ENCODE measurements around the gene CDH15. TPM values are rescaled to one million over a fixed set of nuclear protein-coding genes. Genes with fewer than 3 reads are reported as not detected.

CDH15 gene
- polyA plus RNA-seq, 3 donors from 2014 or later, result not detected

DNA sequence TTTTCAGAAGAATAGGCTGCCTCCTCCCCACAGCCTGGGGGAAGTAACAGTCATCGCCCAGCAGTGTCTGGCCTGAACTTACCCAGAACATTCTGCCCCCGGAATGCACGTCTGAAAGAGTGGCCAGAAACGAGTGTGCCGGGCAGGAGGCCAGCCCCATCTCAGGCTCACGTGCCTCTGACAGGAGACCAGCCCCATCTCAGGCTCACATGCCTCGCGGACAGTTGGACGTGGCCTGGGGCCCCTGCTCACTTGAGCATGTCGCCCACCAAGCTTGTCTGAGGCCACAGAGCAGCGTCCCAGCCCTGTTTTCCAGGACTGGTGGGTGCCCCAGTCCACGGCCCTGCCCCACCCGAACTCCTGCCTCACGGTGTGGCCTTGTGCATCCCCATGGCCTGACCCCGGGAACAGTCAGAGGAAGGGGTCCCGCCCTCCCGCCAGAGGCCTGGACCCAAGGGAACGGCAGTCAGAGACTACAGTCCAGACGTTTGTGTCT is 16.3 kb upstream of the CDH15 start:
- DNase-seq, result no peak
- Mint-ChIP-seq H3K4me1 (peaks cover 0 to 2% of the 10 kb centered on the region in 2 donors), H3K36me3 (peaks cover 7 to 11% (median 8%) of the 10 kb centered on the region in 3 donors), H3K4me3 (no peak overlapping the region), H3K27ac (peak overlapping the region in 1 of 6 donors; percentile 17), H3K27me3 (ENCODE audit: low read depth in 3 of 3) (peaks cover 0 to 7% (median 1%) of the 10 kb centered on the region in 3 donors), H3K9me3 (no peaks in the 10 kb centered on the region)

DNA sequence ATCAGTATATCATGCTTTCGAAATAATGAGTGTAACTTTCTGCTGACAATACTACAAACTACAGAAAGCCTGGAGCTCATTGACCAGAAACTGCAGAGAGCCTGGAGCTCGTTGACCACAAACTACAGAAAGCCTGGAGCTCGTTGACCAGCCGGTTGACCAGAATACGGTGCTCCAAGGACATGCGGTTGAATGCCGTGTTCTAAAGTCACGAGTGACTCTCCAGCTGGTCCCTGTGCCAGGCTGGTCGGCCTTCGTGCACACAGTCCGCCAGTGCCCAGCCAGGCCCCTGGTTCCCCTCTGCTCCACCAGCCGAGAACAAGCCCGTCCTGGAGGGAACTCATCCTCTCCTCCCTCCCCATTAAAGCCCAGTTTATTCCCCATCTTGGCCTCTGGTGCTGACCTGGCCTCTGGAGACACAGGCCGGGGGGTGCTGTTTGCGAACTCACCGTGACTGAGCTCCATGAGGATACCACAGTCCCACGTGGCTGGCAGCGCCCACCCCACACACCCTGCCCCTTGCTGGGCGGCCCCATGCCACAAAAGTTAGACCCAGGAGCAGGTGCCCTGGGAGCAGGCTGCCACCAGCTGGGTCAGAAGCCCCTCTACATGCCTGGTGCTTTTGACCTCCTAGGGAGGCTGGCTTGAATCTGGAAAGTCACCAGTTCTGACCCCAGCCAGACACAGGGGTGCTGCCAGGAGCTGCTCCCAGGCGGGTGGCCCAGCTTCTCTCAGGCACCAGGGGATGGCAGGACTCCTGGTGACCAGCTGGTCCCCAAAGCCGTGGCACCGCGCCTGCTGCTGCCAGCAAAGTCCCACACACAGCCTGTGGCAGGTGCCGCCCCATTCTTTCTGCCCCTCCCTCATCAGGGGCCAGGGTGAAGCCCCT is 15.5 kb upstream of the CDH15 start:
- no peak overlapping the region for H3K4me3 Mint-ChIP-seq
- H3K27ac Mint-ChIP-seq, result no peak overlapping the region
- no peak for DNase-seq
- peaks cover 0 to 2% of the 10 kb centered on the region in 2 donors for H3K4me1 Mint-ChIP-seq
- peaks cover 2 to 7% (median 4%) of the 10 kb centered on the region in 3 donors for H3K36me3 Mint-ChIP-seq
- no peaks in the 10 kb centered on the region for H3K9me3 Mint-ChIP-seq
- H3K27me3 Mint-ChIP-seq (ENCODE audit: low read depth in 3 of 3), result peaks cover 1 to 7% (median 3%) of the 10 kb centered on the region in 3 donors

- peak overlapping the region in 1 of 6 donors; percentile 51 for H3K27ac Mint-ChIP-seq
- peaks cover 0 to 2% of the 10 kb centered on the region in 2 donors for H3K4me1 Mint-ChIP-seq
- H3K27me3 Mint-ChIP-seq (ENCODE audit: low read depth in 3 of 3), result peaks cover 1 to 7% (median 3%) of the 10 kb centered on the region in 3 donors
- H3K36me3 Mint-ChIP-seq, result peaks cover 0 to 4% (median 3%) of the 10 kb centered on the region in 3 donors
- no peak for DNase-seq
- no peak overlapping the region for H3K4me3 Mint-ChIP-seq
- no peaks in the 10 kb centered on the region for H3K9me3 Mint-ChIP-seq
Observed at GRCh38 chr16:89156740-89157645, 14.6 kb upstream of the CDH15 start.

- Mint-ChIP-seq H3K27ac (peak overlapping the region in 2 of 6 donors; percentile 51 to 85), H3K27me3 (ENCODE audit: low read depth in 3 of 3) (peaks cover 1 to 7% (median 5%) of the 10 kb centered on the region in 3 donors), H3K4me1 (peaks cover 0 to 2% of the 10 kb centered on the region in 2 donors), H3K4me3 (no peak overlapping the region), H3K9me3 (no peaks in the 10 kb centered on the region), H3K36me3 (peaks cover 0 to under 1% (median 0%) of the 10 kb centered on the region in 3 donors)
- no peak for DNase-seq
Observed at GRCh38 chr16:89157778-89158177, 13.8 kb upstream of the CDH15 start.

DNA sequence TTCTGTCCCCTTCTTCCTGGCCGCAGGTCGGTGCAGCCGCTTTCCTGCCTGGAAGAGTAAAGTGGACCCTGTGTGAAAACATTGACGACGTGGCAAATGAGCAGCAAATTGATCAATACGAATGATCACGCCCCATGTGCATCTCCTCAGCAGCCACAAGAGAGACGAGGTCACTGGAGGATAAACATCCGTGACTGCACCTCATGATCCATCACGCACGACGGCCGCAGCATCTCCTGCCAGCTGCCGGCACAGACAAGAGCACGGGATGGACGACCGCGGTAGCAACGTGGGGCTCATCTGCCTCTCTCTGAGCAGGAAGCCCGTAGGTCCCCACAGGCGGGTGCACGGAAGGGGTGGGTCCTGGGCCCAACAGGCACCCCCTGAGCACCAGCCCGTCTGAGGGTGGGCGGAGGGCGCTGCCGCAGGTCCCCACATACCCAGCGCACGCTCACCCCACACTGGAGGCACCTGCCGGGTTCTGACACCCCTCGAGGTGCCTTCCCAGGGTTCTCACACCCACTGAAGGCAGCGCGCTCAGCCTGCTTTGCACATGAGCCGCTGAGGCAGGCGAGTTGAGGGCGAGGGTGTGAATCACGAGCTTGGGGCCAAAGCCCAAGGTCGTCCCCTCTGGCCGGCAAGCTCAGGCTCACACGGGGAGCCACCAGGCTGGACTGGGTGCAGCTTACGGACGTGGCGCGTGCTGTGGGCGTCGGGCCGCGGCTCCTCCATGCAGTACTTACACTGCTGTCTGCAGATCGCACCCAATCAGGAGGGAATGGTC is 12.3 kb upstream of the CDH15 start:
- Mint-ChIP-seq H3K9me3 (no peaks in the 10 kb centered on the region), H3K27me3 (ENCODE audit: low read depth in 3 of 3) (peaks cover 1 to 7% (median 5%) of the 10 kb centered on the region in 3 donors), H3K27ac (no peak overlapping the region)

GRCh38 chr16:89159850-89160354 is 11.6 kb upstream of the CDH15 start:
- peaks cover 3 to 7% (median 3%) of the 10 kb centered on the region in 3 donors for H3K27me3 Mint-ChIP-seq (ENCODE audit: low read depth in 3 of 3)
- H3K9me3 Mint-ChIP-seq, result no peaks in the 10 kb centered on the region
- no peak overlapping the region for H3K4me3 Mint-ChIP-seq
- peaks cover 0 to 2% of the 10 kb centered on the region in 2 donors for H3K4me1 Mint-ChIP-seq
- no peaks in the 10 kb centered on the region for H3K36me3 Mint-ChIP-seq
- DNase-seq, result no peak
- H3K27ac Mint-ChIP-seq, result no peak overlapping the region

More for the DNA sequence above, 12.3 kb upstream of the CDH15 start:
- H3K4me1 Mint-ChIP-seq, result peaks cover 0 to 2% of the 10 kb centered on the region in 2 donors
- DNase-seq, result no peak
- no peaks in the 10 kb centered on the region for H3K36me3 Mint-ChIP-seq
- no peak overlapping the region for H3K4me3 Mint-ChIP-seq

DNA sequence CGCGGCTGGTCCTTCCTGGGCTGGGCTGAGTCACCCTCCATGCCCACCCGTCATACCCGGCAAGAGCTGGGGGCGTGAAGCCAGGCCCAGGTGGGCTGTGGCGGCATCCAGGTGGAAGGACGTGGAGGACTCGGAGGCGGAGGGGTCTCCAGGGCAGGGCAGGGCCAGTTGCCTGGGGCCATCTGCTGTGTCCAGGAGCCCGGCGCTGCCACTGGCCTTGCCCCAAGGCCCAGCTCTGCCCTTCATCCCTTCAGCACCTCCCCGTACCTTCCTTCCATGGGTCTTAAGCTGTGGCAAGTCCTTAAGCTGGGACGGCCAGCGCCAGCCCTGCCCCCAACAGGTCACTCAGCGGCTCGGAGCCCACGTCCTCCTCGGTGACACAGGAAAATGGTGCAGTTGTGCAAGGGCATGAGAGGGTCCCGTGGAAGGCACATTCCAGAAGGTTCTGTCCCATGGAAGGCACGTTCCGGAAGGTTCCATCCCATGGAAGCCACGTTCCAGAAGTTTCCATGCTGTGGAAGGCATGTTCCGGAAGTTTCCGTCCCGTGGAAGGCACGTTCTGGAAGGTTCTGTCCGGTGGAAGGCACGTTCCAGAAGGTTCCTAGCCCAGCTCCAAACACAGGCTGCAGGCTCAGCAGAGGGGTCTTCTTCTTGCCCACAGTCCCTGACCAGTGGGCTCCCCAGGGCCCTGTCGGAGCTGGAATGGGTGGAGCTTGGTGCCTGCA is 10.4 kb upstream of the CDH15 start:
- Mint-ChIP-seq H3K36me3 (no peaks in the 10 kb centered on the region), H3K4me1 (peaks cover 0 to 2% of the 10 kb centered on the region in 2 donors), H3K27ac (no peak overlapping the region), H3K27me3 (ENCODE audit: low read depth in 3 of 3) (peaks cover 3 to 4% (median 3%) of the 10 kb centered on the region in 3 donors), H3K4me3 (no peak overlapping the region), H3K9me3 (no peaks in the 10 kb centered on the region)
- no peak for DNase-seq

DNA sequence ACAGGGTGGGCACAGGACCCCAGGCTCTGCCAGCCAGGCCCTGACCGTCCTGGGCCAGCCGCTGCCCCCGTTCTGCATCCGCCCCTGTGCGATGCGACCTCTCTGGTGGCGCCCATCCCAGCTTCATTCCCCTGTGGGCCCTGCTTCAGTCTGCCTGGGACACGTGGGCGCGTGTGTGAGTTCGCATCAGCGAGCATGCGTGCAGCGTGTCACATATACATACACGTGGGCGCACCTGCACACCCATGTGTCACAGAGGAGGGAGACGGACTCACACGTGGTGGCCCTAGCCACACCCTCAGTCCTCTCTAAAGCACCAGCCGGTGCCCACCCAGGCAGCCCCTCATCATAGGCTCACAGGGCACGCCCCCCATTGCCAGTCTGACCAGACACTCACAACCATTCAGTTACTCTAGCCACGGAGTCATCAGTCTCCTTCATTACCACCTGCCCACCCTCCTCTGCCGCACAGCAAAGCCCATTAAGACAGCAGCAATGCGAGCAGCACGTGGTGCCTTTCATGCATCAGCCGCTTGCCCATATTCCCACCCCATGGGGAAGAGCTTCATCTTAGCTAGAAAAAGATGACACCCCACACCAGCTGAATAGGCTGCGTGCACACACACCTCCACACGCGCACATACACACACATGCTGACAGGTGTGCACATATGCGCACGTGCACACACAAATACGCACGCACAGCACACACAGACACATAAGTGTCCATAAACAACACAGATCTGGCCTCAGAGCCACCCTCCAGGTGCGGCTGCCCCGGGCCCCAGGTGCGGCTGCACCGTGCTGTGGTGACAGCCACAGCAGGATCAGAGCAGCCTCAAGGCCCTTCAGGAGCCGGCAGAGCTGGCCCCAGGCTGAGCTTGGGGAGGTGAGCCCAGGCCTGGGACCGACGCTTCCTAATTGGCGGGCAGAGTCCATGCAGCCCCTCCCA is 9.5 kb upstream of the CDH15 start:
- no peak for DNase-seq
- peaks cover 3 to 5% (median 4%) of the 10 kb centered on the region in 3 donors for H3K27me3 Mint-ChIP-seq (ENCODE audit: low read depth in 3 of 3)
- H3K36me3 Mint-ChIP-seq, result no peaks in the 10 kb centered on the region
- no peak overlapping the region for H3K4me3 Mint-ChIP-seq
- peaks cover 0 to 2% of the 10 kb centered on the region in 2 donors for H3K4me1 Mint-ChIP-seq
- H3K9me3 Mint-ChIP-seq, result no peaks in the 10 kb centered on the region
- H3K27ac Mint-ChIP-seq, result no peak overlapping the region

GRCh38 chr16:89163297-89163696 is 8.3 kb upstream of the CDH15 start:
- H3K4me1 Mint-ChIP-seq, result no peaks in the 10 kb centered on the region
- DNase-seq, result no peak
- no peak overlapping the region for H3K4me3 Mint-ChIP-seq
- peaks cover under 1 to 7% (median 3%) of the 10 kb centered on the region in 3 donors for H3K27me3 Mint-ChIP-seq (ENCODE audit: low read depth in 3 of 3)
- no peak overlapping the region for H3K27ac Mint-ChIP-seq
- H3K9me3 Mint-ChIP-seq, result no peaks in the 10 kb centered on the region
- no peaks in the 10 kb centered on the region for H3K36me3 Mint-ChIP-seq

- Mint-ChIP-seq H3K9me3 (no peaks in the 10 kb centered on the region), H3K27me3 (ENCODE audit: low read depth in 3 of 3) (peaks cover 0 to 7% (median 5%) of the 10 kb centered on the region in 3 donors), H3K4me1 (no peaks in the 10 kb centered on the region), H3K4me3 (no peak overlapping the region), H3K36me3 (no peaks in the 10 kb centered on the region), H3K27ac (no peak overlapping the region)
- DNase-seq, result no peak
Observed at GRCh38 chr16:89164436-89164835, 7.1 kb upstream of the CDH15 start.

GRCh38 chr16:89164847-89165680 is 6.5 kb upstream of the CDH15 start:
- H3K4me3 Mint-ChIP-seq, result no peak overlapping the region
- H3K4me1 Mint-ChIP-seq, result no peaks in the 10 kb centered on the region
- H3K36me3 Mint-ChIP-seq, result no peaks in the 10 kb centered on the region
- peaks cover 0 to 7% (median 5%) of the 10 kb centered on the region in 3 donors for H3K27me3 Mint-ChIP-seq (ENCODE audit: low read depth in 3 of 3)
- DNase-seq, result no peak
- no peak overlapping the region for H3K27ac Mint-ChIP-seq
- no peaks in the 10 kb centered on the region for H3K9me3 Mint-ChIP-seq

Measured in immature natural killer cell (primary cell).